Upper lobe of left lung (tissue), 6 donors: ENCODE measurements around the gene EIF4G3. TPM values are rescaled to one million over a fixed set of nuclear protein-coding genes. Genes with fewer than 3 reads are reported as not detected.

Source experiments
- ATAC-seq, 2 donors: fragments of 200-7000 bp; cut with Tn5 transposase; one replicate each; pipeline ENCODE4 v1.9.1; 2022; ENCODE audit warnings: mild to moderate bottlenecking in 2 of 2, moderate library complexity in 2 of 2; ENCODE audit not compliant: low FRiP score in 2 of 2
- DNase-seq, 2 donors: peaks; one replicate each; pipeline ENCODE4 v3.0.0-alpha.2; 2019 to 2020
- H3K27ac ChIP-seq, 4 donors: fragments of 200-600 bp; sonication (generic); one replicate each; pipeline ENCODE4 v1.5.1; 2016 to 2019
- H3K27me3 ChIP-seq, 4 donors: fragments of 200-600 bp; sonication (generic); one replicate each; pipeline ENCODE4 v1.5.1; 2017 to 2019
- H3K36me3 ChIP-seq, 4 donors: fragments of 200-600 bp; sonication (generic); one replicate each; pipeline ENCODE4 v1.5.1; 2016 to 2019
- H3K4me1 ChIP-seq, 4 donors: fragments of 200-600 bp; sonication (generic); one replicate each; pipeline ENCODE4 v1.5.1; 2018 to 2019
- H3K4me3 ChIP-seq, 4 donors: fragments of 200-600 bp; sonication (generic); one replicate each; pipeline ENCODE4 v1.5.1; 2017 to 2019; ENCODE audit warnings: mild to moderate bottlenecking in 2 of 4, moderate library complexity in 1 of 4
- H3K9me3 ChIP-seq, 4 donors: fragments of 200-600 bp; sonication (generic); one replicate each; pipeline ENCODE4 v1.5.1; 2018 to 2019
- CTCF ChIP-seq, 6 experiments: fragments of 450-650 bp in 4 of 6; fragments of 200-600 bp in 2 of 6; sonication (generic) in 2 of 6; IDR thresholded peaks; one replicate each; pipeline ENCODE4 v1.5.1; 2016 to 2019; ENCODE audit warnings: antibody characterized with exemption in 6 of 6
- EP300 ChIP-seq, 4 donors: sonication (generic); formaldehyde crosslinking; IDR thresholded peaks; one replicate each; pipeline ENCODE4 v1.5.1; 2017; ENCODE audit warnings: antibody characterized with exemption in 4 of 4, control low read depth in 2 of 4
- POLR2A ChIP-seq, 4 donors: fragments of 450-650 bp; IDR thresholded peaks; one replicate each; pipeline ENCODE4 v1.5.1; 2016 to 2017; ENCODE audit warnings: antibody characterized with exemption in 4 of 4, mild to moderate bottlenecking in 2 of 4
- POLR2AphosphoS5 ChIP-seq, 2 donors: sonication (generic); formaldehyde crosslinking; IDR thresholded peaks; one replicate each; pipeline ENCODE4 v1.5.1; 2017; ENCODE audit warnings: antibody characterized with exemption in 2 of 2
- WGBS, 2 donors: methylation state at CpG; one replicate each; pipeline ENCODE4 v1.1.5; 2017 to 2018; 5-methylcytosine and 5-hydroxymethylcytosine counted together
- total RNA-seq, 6 donors: library from RNA; depleted of rRNA in 4 of 6; stranded (reverse); fragments of >200 nt in 4 of 6; gene quantifications; one replicate each; pipeline versions ENCODE4 v1.1.0 to v1.2.1, GENCODE V29; 2016 to 2021
- donor health status: DM: no; HTN: no; CAD: no; lungs with moderate emphysema.
- donor health status: DM: no; HTN: yes; CAD: no; lungs with severe emphysema.

The EIF4G3 gene
- total RNA-seq, 6 donors from 2014 or later = 23.7 to 75.4 (median 38.3) TPM

- TF ChIP-seq EP300 (IDR thresholded peaks at IDR 0.05) (no peak), CTCF (IDR thresholded peaks at IDR 0.05) (no peak), POLR2AphosphoS5 (IDR thresholded peaks at IDR 0.05) (no peak), POLR2A (IDR thresholded peaks at IDR 0.05) (no peak)
- no peak for ATAC-seq
- Histone ChIP-seq H3K27ac (no peak overlapping the region), H3K36me3 (peaks cover 0 to 6% (median 3%) of the 10 kb centered on the region in 4 donors), H3K4me1 (peaks cover 4 to 14% (median 9%) of the 10 kb centered on the region in 4 donors), H3K9me3 (no peaks in the 10 kb centered on the region), H3K4me3 (no peak overlapping the region), H3K27me3 (no peaks in the 10 kb centered on the region)
- 77 to 89% methylated on average over 6 of the region's 6 CpGs for WGBS, 2 donors
- no peak for DNase-seq
Observed at GRCh38 chr1:21161842-21162241, 14.9 kb downstream of the EIF4G3 start.

GRCh38 chr1:21160263-21160796 is 16.4 kb downstream of the EIF4G3 start:
- Histone ChIP-seq H3K27me3 (no peaks in the 10 kb centered on the region), H3K9me3 (no peaks in the 10 kb centered on the region), H3K36me3 (peaks cover 0 to 6% (median 3%) of the 10 kb centered on the region in 4 donors), H3K27ac (no peak overlapping the region), H3K4me1 (peaks cover 4 to 15% (median 10%) of the 10 kb centered on the region in 4 donors), H3K4me3 (no peak overlapping the region)
- 81% methylated on average over 3 of the region's 3 CpGs for WGBS, 2 donors
- TF ChIP-seq CTCF (IDR thresholded peaks at IDR 0.05) (no peak), POLR2AphosphoS5 (IDR thresholded peaks at IDR 0.05) (no peak), EP300 (IDR thresholded peaks at IDR 0.05) (no peak), POLR2A (IDR thresholded peaks at IDR 0.05) (no peak)
- no peak for DNase-seq
- ATAC-seq = no peak

GRCh38 chr1:21157868-21158267 is 18.8 kb downstream of the EIF4G3 start:
- Histone ChIP-seq H3K4me3 (no peak overlapping the region), H3K9me3 (no peaks in the 10 kb centered on the region), H3K27ac (no peak overlapping the region), H3K4me1 (peaks cover 0 to 7% (median 5%) of the 10 kb centered on the region in 4 donors), H3K36me3 (peaks cover 0 to 12% (median 3%) of the 10 kb centered on the region in 4 donors), H3K27me3 (no peaks in the 10 kb centered on the region)
- DNase-seq (no peak), ATAC-seq (no peak)
- no peak for TF ChIP-seq POLR2AphosphoS5 (IDR thresholded peaks at IDR 0.05)
- TF ChIP-seq POLR2A (IDR thresholded peaks at IDR 0.05) = no peak
- no peak for TF ChIP-seq EP300 (IDR thresholded peaks at IDR 0.05)
- no peak for TF ChIP-seq CTCF (IDR thresholded peaks at IDR 0.05)
- 56 to 65% methylated on average over 3 of the region's 3 CpGs for WGBS, 2 donors

- TF ChIP-seq POLR2AphosphoS5 (IDR thresholded peaks at IDR 0.05) = no peak
- no peak for TF ChIP-seq EP300 (IDR thresholded peaks at IDR 0.05)
- TF ChIP-seq CTCF (IDR thresholded peaks at IDR 0.05) = no peak
- TF ChIP-seq POLR2A (IDR thresholded peaks at IDR 0.05) = no peak
- Histone ChIP-seq H3K36me3 (peaks cover 0 to 12% (median 3%) of the 10 kb centered on the region in 4 donors), H3K27me3 (no peaks in the 10 kb centered on the region), H3K4me3 (no peak overlapping the region), H3K27ac (no peak overlapping the region), H3K9me3 (no peaks in the 10 kb centered on the region), H3K4me1 (peaks cover 0 to 7% (median 2%) of the 10 kb centered on the region in 4 donors)
- no peak for ATAC-seq
- no peak for DNase-seq
- WGBS, 2 donors = 72 to 76% methylated on average over 3 of the region's 3 CpGs
Observed at GRCh38 chr1:21157054-21157453, 19.6 kb downstream of the EIF4G3 start.

GRCh38 chr1:21156019-21156418 is 20.7 kb downstream of the EIF4G3 start:
- Histone ChIP-seq H3K9me3 (no peaks in the 10 kb centered on the region), H3K36me3 (peaks cover 0 to 8% (median 0%) of the 10 kb centered on the region in 4 donors), H3K4me3 (no peak overlapping the region), H3K27me3 (no peaks in the 10 kb centered on the region), H3K4me1 (peaks cover 0 to 7% (median 2%) of the 10 kb centered on the region in 4 donors), H3K27ac (no peak overlapping the region)
- TF ChIP-seq CTCF (IDR thresholded peaks at IDR 0.05) (no peak), POLR2AphosphoS5 (IDR thresholded peaks at IDR 0.05) (no peak), POLR2A (IDR thresholded peaks at IDR 0.05) (no peak), EP300 (IDR thresholded peaks at IDR 0.05) (no peak)
- WGBS, 2 donors = 79 to 80% methylated on average over 6 of the region's 6 CpGs
- DNase-seq (no peak), ATAC-seq (no peak)
